Mesendoderm (in vitro differentiated cells): ENCODE results near the gene MRPL50.

ENCODE experiments used
- DNase-seq: peaks from one replicate; pipeline ENCODE4 v3.0.0; 2013
- H2AK5ac ChIP-seq: 2 replicates; pipeline ENCODE4 v1.6.1; 2013; ENCODE audit warnings: low read length, inconsistent platforms
- H2BK120ac ChIP-seq: 2 replicates; pipeline ENCODE4 v1.6.1; 2013; ENCODE audit warnings: low read depth, mild to moderate bottlenecking, low read length, moderate library complexity, mixed read lengths
- H2BK15ac ChIP-seq: replicated peaks from 2 replicates; pipeline ENCODE4 v1.6.1; 2013; ENCODE audit warnings: low read depth, mild to moderate bottlenecking, moderate library complexity
- H2BK5ac ChIP-seq: 2 replicates; pipeline ENCODE4 v1.6.1; 2013; ENCODE audit warnings: low read length, inconsistent platforms
- H3K18ac ChIP-seq: 2 replicates; pipeline ENCODE4 v1.6.1; 2013; ENCODE audit warnings: mild to moderate bottlenecking, low read length, mixed read lengths
- H3K23ac ChIP-seq: one replicate; pipeline ENCODE4 v1.6.1; 2013; ENCODE audit warnings: low read length
- H3K27ac ChIP-seq: 2 replicates; pipeline ENCODE4 v1.5.1; 2013; ENCODE audit warnings: low read depth, mild to moderate bottlenecking, inconsistent platforms, low read length, moderate library complexity
- H3K27me3 ChIP-seq: 2 replicates; pipeline ENCODE4 v1.6.1; 2013; ENCODE audit warnings: low read length, control low read depth, mild to moderate bottlenecking, inconsistent platforms; ENCODE audit not compliant: insufficient read depth, poor library complexity
- H3K36me3 ChIP-seq: 2 replicates; pipeline ENCODE4 v1.6.1; 2013; ENCODE audit warnings: low read length, inconsistent platforms; ENCODE audit not compliant: control insufficient read depth, insufficient read depth
- H3K4ac ChIP-seq: one replicate; pipeline ENCODE4 v1.6.1; 2013; ENCODE audit warnings: low read depth, mild to moderate bottlenecking, low read length, moderate library complexity
- H3K4me1 ChIP-seq: 2 replicates; pipeline ENCODE4 v1.6.1; 2013; ENCODE audit warnings: low read depth, low read length, inconsistent platforms; ENCODE audit not compliant: control insufficient read depth
- H3K4me2 ChIP-seq: 2 replicates; pipeline ENCODE4 v1.6.1; 2013; ENCODE audit warnings: low read length
- H3K4me3 ChIP-seq: 2 replicates; pipeline ENCODE4 v1.5.1; 2013; ENCODE audit warnings: mild to moderate bottlenecking, low read length
- H3K56ac ChIP-seq: one replicate; pipeline ENCODE4 v1.6.1; 2013; ENCODE audit warnings: low read length
- H3K79me1 ChIP-seq: 2 replicates; pipeline ENCODE4 v1.6.1; 2013; ENCODE audit warnings: low read length, inconsistent platforms
- H3K79me2 ChIP-seq: 2 replicates; pipeline ENCODE4 v1.6.1; 2013; ENCODE audit warnings: mild to moderate bottlenecking, low read length; ENCODE audit not compliant: control insufficient read depth, insufficient read depth
- H3K9ac ChIP-seq: 2 replicates; pipeline ENCODE4 v1.6.1; 2013; ENCODE audit warnings: low read length, inconsistent platforms
- H4K5ac ChIP-seq: one replicate; pipeline ENCODE4 v1.6.1; 2013; ENCODE audit warnings: low read length
- H4K8ac ChIP-seq: one replicate; pipeline ENCODE4 v1.6.1; 2013; ENCODE audit warnings: low read depth, mild to moderate bottlenecking, control low read depth, low read length, moderate library complexity
- WGBS: extraction: QIAGEN DNeasy Blood & Tissue Kit; methylation state at CpG from one replicate; pipeline ENCODE4 v1.1.7; 2013; ENCODE audit warnings: low lambda C conversion rate, missing lambda C conversion rate; ENCODE audit not compliant: insufficient coverage; ENCODE audit errors: extremely low coverage; 5-methylcytosine and 5-hydroxymethylcytosine counted together

The MRPL50 gene

DNA sequence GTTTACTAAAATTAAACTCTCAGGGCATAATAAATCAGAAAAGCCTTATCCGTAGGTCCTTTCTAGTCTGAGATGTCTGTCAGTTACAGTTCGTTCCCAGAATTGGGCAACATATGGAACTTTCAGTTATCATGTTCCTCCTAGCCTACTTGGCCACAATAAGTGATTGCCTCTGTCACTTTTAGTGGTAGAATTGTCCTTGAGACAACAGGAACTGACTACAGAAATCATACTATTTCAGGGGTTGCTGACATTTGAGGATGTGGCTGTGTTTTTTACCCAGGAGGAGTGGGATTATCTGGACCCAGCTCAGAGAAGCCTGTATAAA is 1.2 kb upstream of the MRPL50 start:
- no peaks in the 10 kb centered on the region for H3K36me3 ChIP-seq
- H3K23ac ChIP-seq: no peak overlapping the region
- no peak overlapping the region for H4K8ac ChIP-seq
- H3K4ac ChIP-seq: no peak overlapping the region
- peak overlapping the region; percentile 80 for H3K56ac ChIP-seq
- H2BK5ac ChIP-seq: no peak overlapping the region
- no peak overlapping the region for H3K27ac ChIP-seq
- DNase-seq: no peak
- WGBS: no CpG with 5 or more reads among the region's 2 CpGs
- peaks cover 30% of the 10 kb centered on the region for H3K79me2 ChIP-seq
- H3K27me3 ChIP-seq: no peaks in the 10 kb centered on the region
- no peak overlapping the region for H2BK15ac ChIP-seq
- no peak overlapping the region for H2AK5ac ChIP-seq
- no peak overlapping the region for H4K5ac ChIP-seq
- peaks cover 6% of the 10 kb centered on the region for H3K4me1 ChIP-seq
- no peak overlapping the region for H3K18ac ChIP-seq
- H3K4me3 ChIP-seq: peak overlapping the region; percentile 59
- H2BK120ac ChIP-seq: no peak overlapping the region
- peak overlapping the region; percentile 41 for H3K4me2 ChIP-seq
- peaks cover 5% of the 10 kb centered on the region for H3K79me1 ChIP-seq
- peak overlapping the region; percentile 72 for H3K9ac ChIP-seq

DNA sequence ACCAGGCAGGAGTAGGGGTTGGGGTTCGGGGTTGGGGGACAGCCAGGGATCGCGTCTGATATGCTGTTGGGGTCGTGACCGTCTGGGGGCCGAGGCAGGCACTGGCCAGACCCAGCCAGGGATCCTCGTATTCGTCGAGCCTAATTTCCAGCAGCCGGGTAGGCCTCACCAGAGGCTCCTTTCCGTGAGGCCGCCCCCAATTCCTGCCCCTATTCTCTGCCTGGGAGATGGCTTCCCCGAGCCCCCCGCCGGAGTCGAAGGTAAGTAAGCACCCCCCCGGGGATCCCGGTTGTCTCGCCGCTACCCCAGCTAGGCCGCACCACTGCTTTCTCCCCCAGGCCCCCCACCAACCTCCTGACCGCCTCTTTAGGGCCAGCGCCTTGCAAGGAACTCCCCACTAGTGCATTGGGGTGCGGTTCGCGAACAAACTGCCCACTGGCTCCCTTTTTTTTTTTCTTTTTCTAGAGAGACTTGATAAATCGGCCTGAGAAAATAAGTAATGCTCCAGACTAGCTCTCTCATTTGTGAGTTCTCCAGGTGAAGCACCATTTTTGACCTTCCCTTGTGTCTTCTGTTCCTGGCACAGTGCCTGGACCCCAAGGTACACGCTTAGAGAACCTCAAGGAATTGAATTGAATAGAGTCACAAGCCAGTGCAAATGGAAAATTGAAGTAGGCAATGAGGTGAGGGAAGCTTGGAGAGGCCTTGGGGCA is 668 bp upstream of the MRPL50 start:
- Histone ChIP-seq H3K27me3 (no peaks in the 10 kb centered on the region), H3K79me1 (peaks cover 7% of the 10 kb centered on the region), H4K5ac (no peak overlapping the region), H3K23ac (no peak overlapping the region), H3K27ac (no peak overlapping the region), H3K4ac (peak overlapping the region; percentile 74), H3K18ac (peak overlapping the region; percentile 91), H4K8ac (no peak overlapping the region), H3K4me3 (peak overlapping the region; percentile 59), H3K56ac (peak overlapping the region; percentile 80), H3K4me2 (peak overlapping the region; percentile 41), H3K36me3 (peaks cover 1% of the 10 kb centered on the region), H2BK15ac (no peak overlapping the region), H2AK5ac (no peak overlapping the region), H3K9ac (peak overlapping the region; percentile 72), H2BK5ac (no peak overlapping the region), H3K79me2 (peaks cover 35% of the 10 kb centered on the region), H2BK120ac (no peak overlapping the region), H3K4me1 (peaks cover 6% of the 10 kb centered on the region)
- no CpG with 5 or more reads among the region's 28 CpGs for WGBS
- DNase-seq: no peak

DNA sequence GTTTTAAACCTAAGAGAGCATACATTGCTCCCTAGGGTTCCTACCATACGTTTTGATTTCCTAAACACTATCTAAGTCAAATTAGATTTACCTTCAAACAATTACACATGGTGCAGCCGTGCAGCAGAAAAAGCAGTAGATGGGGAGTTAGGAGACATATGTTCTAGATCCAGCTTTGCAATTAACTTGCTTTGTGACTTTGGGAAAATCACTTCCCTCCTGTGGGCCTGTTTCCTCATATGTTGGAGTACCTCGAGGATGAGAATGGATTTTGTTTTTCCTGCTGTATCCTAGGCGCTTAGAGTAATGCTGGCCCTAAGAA is 711 bp downstream of the MRPL50 start:
- Histone ChIP-seq H3K36me3 (peaks cover 1% of the 10 kb centered on the region), H3K56ac (peak overlapping the region; percentile 83), H3K9ac (peak overlapping the region; percentile 73), H3K4me1 (peaks cover 6% of the 10 kb centered on the region), H3K4ac (no peak overlapping the region), H4K5ac (no peak overlapping the region), H3K23ac (no peak overlapping the region), H2AK5ac (no peak overlapping the region), H3K27me3 (no peaks in the 10 kb centered on the region), H3K27ac (no peak overlapping the region), H4K8ac (no peak overlapping the region), H2BK120ac (no peak overlapping the region), H2BK15ac (no peak overlapping the region), H3K4me3 (peak overlapping the region; percentile 60), H3K4me2 (peak overlapping the region; percentile 37), H3K79me2 (peaks cover 46% of the 10 kb centered on the region), H3K79me1 (peaks cover 7% of the 10 kb centered on the region), H3K18ac (no peak overlapping the region), H2BK5ac (no peak overlapping the region)
- WGBS: no CpG with 5 or more reads among the region's 4 CpGs
- no peak for DNase-seq

DNA sequence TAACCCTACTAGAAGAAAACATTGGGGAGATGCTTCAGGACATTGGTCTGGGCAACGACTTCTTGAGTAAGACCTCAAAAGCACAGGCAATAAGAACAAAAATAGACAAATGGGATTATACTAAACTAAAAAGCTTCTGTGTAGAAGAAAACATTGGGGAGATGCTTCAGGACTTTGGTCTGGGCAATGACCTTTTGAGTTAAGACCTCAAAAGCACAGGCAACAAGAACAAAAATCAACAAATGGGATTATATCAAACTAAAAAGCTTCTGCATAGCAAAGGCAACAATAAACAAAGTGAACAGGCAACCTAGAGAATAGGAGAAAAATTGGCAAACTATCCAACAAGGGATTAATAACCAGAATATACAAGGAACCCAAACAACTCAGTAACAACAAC is 3.7 kb downstream of the MRPL50 start:
- no peak overlapping the region for H2BK5ac ChIP-seq
- no peak overlapping the region for H3K4ac ChIP-seq
- peaks cover 53% of the 10 kb centered on the region for H3K79me2 ChIP-seq
- peaks cover 1% of the 10 kb centered on the region for H3K36me3 ChIP-seq
- H3K18ac ChIP-seq: no peak overlapping the region
- no peak for DNase-seq
- H2AK5ac ChIP-seq: no peak overlapping the region
- WGBS: no CpG with 5 or more reads among the region's 1 CpG
- no peak overlapping the region for H3K23ac ChIP-seq
- H2BK120ac ChIP-seq: no peak overlapping the region
- H3K27ac ChIP-seq: no peak overlapping the region
- H3K4me3 ChIP-seq: no peak overlapping the region
- no peak overlapping the region for H3K56ac ChIP-seq
- no peak overlapping the region for H4K8ac ChIP-seq
- no peaks in the 10 kb centered on the region for H3K27me3 ChIP-seq
- no peak overlapping the region for H3K4me2 ChIP-seq
- no peak overlapping the region for H2BK15ac ChIP-seq
- H3K9ac ChIP-seq: no peak overlapping the region
- H3K4me1 ChIP-seq: peaks cover under 1% of the 10 kb centered on the region
- peaks cover 8% of the 10 kb centered on the region for H3K79me1 ChIP-seq
- H4K5ac ChIP-seq: no peak overlapping the region

DNA sequence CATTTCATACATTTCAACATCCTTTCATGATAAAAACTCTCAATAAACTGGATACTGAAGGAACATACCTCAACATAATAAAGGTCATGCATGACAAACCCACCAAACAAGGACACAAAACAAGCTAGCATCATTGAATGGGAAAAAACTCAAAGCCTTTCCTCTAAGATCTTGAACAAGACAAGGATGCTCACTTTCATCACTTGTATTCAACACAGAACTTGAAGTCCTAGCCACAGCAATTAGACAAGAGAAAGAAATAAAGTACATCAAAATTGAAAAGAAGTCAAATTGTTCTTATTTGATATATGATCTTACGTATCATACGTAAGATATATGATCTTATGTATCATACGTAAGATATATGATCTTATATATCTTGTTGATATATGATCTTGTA is 5.3 kb downstream of the MRPL50 start:
- no CpG with 5 or more reads among the region's 3 CpGs for WGBS

DNA sequence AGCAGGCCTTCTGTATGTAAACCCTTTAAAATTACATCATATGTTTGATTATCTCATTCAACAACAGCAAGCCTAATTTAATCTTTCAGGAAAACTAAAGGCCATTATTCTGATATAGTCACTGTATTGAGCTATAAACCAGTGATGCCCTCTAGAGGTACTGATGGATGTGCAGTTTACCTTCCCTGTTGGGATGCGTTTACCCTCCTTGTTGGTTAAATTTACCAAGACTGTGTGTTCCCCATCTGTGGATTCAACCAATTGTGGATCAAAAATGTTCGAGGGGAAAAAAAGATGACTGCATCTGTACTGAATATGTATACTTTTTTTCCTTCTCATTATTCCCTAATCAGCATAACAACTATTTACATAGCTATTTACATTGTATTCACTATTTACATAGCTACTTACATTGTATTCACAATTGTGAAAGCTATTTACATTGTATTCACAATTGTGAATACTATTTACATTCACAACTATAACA is 9.9 kb downstream of the MRPL50 start:
- Histone ChIP-seq H2BK5ac (no peak overlapping the region), H3K56ac (no peak overlapping the region), H3K36me3 (no peaks in the 10 kb centered on the region), H3K4me1 (no peaks in the 10 kb centered on the region), H4K8ac (no peak overlapping the region), H3K18ac (no peak overlapping the region), H3K23ac (no peak overlapping the region), H3K27me3 (no peaks in the 10 kb centered on the region), H3K4me2 (no peak overlapping the region), H2AK5ac (no peak overlapping the region), H3K9ac (no peak overlapping the region), H2BK120ac (no peak overlapping the region), H2BK15ac (no peak overlapping the region), H3K79me1 (peaks cover 5% of the 10 kb centered on the region), H3K79me2 (peaks cover 16% of the 10 kb centered on the region), H3K4ac (no peak overlapping the region), H3K4me3 (no peak overlapping the region), H4K5ac (no peak overlapping the region), H3K27ac (no peak overlapping the region)
- WGBS: no CpG with 5 or more reads among the region's 2 CpGs
- peak; percentile 42 for DNase-seq

More for the DNA sequence above, 5.3 kb downstream of the MRPL50 start:
- Histone ChIP-seq H3K4me1 (no peaks in the 10 kb centered on the region), H2BK5ac (no peak overlapping the region), H4K5ac (no peak overlapping the region), H2AK5ac (no peak overlapping the region), H3K4me2 (no peak overlapping the region), H3K56ac (no peak overlapping the region), H3K9ac (no peak overlapping the region), H3K27ac (no peak overlapping the region), H3K18ac (no peak overlapping the region), H3K79me1 (peaks cover 7% of the 10 kb centered on the region), H3K23ac (no peak overlapping the region), H2BK120ac (no peak overlapping the region), H2BK15ac (no peak overlapping the region), H4K8ac (no peak overlapping the region), H3K79me2 (peaks cover 48% of the 10 kb centered on the region), H3K27me3 (no peaks in the 10 kb centered on the region), H3K4ac (no peak overlapping the region), H3K36me3 (peaks cover 1% of the 10 kb centered on the region), H3K4me3 (no peak overlapping the region)
- DNase-seq: no peak
